Upper lobe of right lung (tissue), 1 donor: ENCODE measurements around the gene SYNPR. TPM values are rescaled to one million over a fixed set of nuclear protein-coding genes. Genes with fewer than 3 reads are reported as not detected.

ENCODE experiments used
- ATAC-seq: fragments of 200-7000 bp; cut with Tn5 transposase; one replicate; pipeline ENCODE4 v1.9.1; 2020; ENCODE audit warnings: mild to moderate bottlenecking, moderate library complexity
- DNase-seq: peaks from one replicate; pipeline ENCODE4 v3.0.0-alpha.2; 2020
- H3K27ac ChIP-seq: fragments of 200-600 bp; one replicate; pipeline ENCODE4 v1.8.0; 2022
- H3K27me3 ChIP-seq: fragments of 200-600 bp; one replicate; pipeline ENCODE4 v1.8.0; 2022; ENCODE audit warnings: mild to moderate bottlenecking
- H3K36me3 ChIP-seq: fragments of 200-600 bp; one replicate; pipeline ENCODE4 v1.8.0; 2022
- H3K4me1 ChIP-seq: fragments of 200-600 bp; one replicate; pipeline ENCODE4 v1.8.0; 2022
- H3K4me3 ChIP-seq: fragments of 200-600 bp; one replicate; pipeline ENCODE4 v1.8.0; 2022; ENCODE audit warnings: mild to moderate bottlenecking
- H3K9me3 ChIP-seq: fragments of 200-600 bp; one replicate; pipeline ENCODE4 v1.8.0; 2022
- CTCF ChIP-seq: fragments of 200-600 bp; IDR thresholded peaks from one replicate; pipeline ENCODE4 v1.8.0; 2022; ENCODE audit warnings: antibody characterized with exemption
- intact Hi-C: fragments of 100-400 bp; cut with DNase I; formaldehyde crosslinking; loops from one replicate; pipeline ENCODE4 v1.11.0; 2022
- total RNA-seq: library from RNA; stranded (reverse); fragmentation: NEBNext Ultra II Directional; extraction: Animal tissue kit (Norgen Biotek cat#: 25700); gene quantifications from one replicate; pipeline ENCODE4 v1.2.1, GENCODE V29; 2021
- donor health status: DM: no; HTN: yes; CAD: no; lungs with severe emphysema.

Gene SYNPR
- total RNA-seq, 1 donor from 2014 or later, result not detected

- ATAC-seq, result no peak
- no peaks in the 10 kb centered on the region for H3K36me3 ChIP-seq
- TF ChIP-seq CTCF, result no peak
- H3K4me3 ChIP-seq, result no peak overlapping the region
- intact Hi-C loops, result no loop called here
- no peaks in the 10 kb centered on the region for H3K4me1 ChIP-seq
- H3K27me3 ChIP-seq, result no peaks in the 10 kb centered on the region
- no peak overlapping the region for H3K27ac ChIP-seq
- no peaks in the 10 kb centered on the region for H3K9me3 ChIP-seq
- DNase-seq, result no peak
These were observed 279.8 kb downstream of the SYNPR start for GRCh38 chr3:63557912-63558311.

- Histone ChIP-seq H3K36me3 (no peaks in the 10 kb centered on the region), H3K27ac (no peak overlapping the region), H3K9me3 (no peaks in the 10 kb centered on the region), H3K27me3 (no peaks in the 10 kb centered on the region), H3K4me3 (no peak overlapping the region), H3K4me1 (no peaks in the 10 kb centered on the region)
- ATAC-seq (no peak), DNase-seq (no peak)
- intact Hi-C loops, result no loop called here
- TF ChIP-seq CTCF, result no peak
These were observed 281.8 kb downstream of the SYNPR start for GRCh38 chr3:63559884-63560283.

- Histone ChIP-seq H3K36me3 (no peaks in the 10 kb centered on the region), H3K27ac (no peak overlapping the region), H3K4me1 (no peaks in the 10 kb centered on the region), H3K4me3 (no peak overlapping the region), H3K27me3 (no peaks in the 10 kb centered on the region), H3K9me3 (no peaks in the 10 kb centered on the region)
- no peak for TF ChIP-seq CTCF
- ATAC-seq (no peak), DNase-seq (no peak)
- intact Hi-C loops, result no loop called here
These were observed 283.8 kb downstream of the SYNPR start for GRCh38 chr3:63561879-63562278.

GRCh38 chr3:63562323-63562722 lies 284.2 kb downstream of the SYNPR start:
- ATAC-seq, result no peak
- DNase-seq, result no peak
- no peak for TF ChIP-seq CTCF
- Histone ChIP-seq H3K36me3 (no peaks in the 10 kb centered on the region), H3K27me3 (no peaks in the 10 kb centered on the region), H3K9me3 (no peaks in the 10 kb centered on the region), H3K27ac (no peak overlapping the region), H3K4me1 (no peaks in the 10 kb centered on the region), H3K4me3 (no peak overlapping the region)
- intact Hi-C loops, result no loop called here

GRCh38 chr3:63563572-63563971 lies 285.5 kb downstream of the SYNPR start:
- no peak for TF ChIP-seq CTCF
- no peaks in the 10 kb centered on the region for H3K9me3 ChIP-seq
- intact Hi-C loops, result no loop called here
- no peaks in the 10 kb centered on the region for H3K36me3 ChIP-seq
- DNase-seq, result no peak
- ATAC-seq, result no peak
- H3K4me1 ChIP-seq, result no peaks in the 10 kb centered on the region
- H3K27ac ChIP-seq, result no peak overlapping the region
- H3K4me3 ChIP-seq, result no peak overlapping the region
- H3K27me3 ChIP-seq, result no peaks in the 10 kb centered on the region

- no peaks in the 10 kb centered on the region for H3K36me3 ChIP-seq
- no peaks in the 10 kb centered on the region for H3K27me3 ChIP-seq
- DNase-seq (no peak), ATAC-seq (peak; percentile 27)
- no peak overlapping the region for H3K27ac ChIP-seq
- TF ChIP-seq CTCF, result no peak
- no peak overlapping the region for H3K4me3 ChIP-seq
- intact Hi-C loops, result no loop called here
- no peaks in the 10 kb centered on the region for H3K9me3 ChIP-seq
- H3K4me1 ChIP-seq, result no peaks in the 10 kb centered on the region
These were observed 287.1 kb downstream of the SYNPR start for GRCh38 chr3:63565220-63565619.
